Stimulated activated CD4-positive, alpha-beta T cell treated with anti-CD3 and anti-CD28 coated beads, Interleukin-1b, Interleukin-23, amount 100 ng/mL, for 1 hour (primary cell): ENCODE results near the gene SORL1.
A peak's percentile ranks its signal among the peaks of the same experiment; 100 is the strongest.

Source experiments
- DNase-seq, 2 donors: peaks; one replicate each; pipeline ENCODE4 v3.0.0-alpha.2; 2020; ENCODE audit warnings: low read depth in 2 of 2

Gene SORL1

DNA sequence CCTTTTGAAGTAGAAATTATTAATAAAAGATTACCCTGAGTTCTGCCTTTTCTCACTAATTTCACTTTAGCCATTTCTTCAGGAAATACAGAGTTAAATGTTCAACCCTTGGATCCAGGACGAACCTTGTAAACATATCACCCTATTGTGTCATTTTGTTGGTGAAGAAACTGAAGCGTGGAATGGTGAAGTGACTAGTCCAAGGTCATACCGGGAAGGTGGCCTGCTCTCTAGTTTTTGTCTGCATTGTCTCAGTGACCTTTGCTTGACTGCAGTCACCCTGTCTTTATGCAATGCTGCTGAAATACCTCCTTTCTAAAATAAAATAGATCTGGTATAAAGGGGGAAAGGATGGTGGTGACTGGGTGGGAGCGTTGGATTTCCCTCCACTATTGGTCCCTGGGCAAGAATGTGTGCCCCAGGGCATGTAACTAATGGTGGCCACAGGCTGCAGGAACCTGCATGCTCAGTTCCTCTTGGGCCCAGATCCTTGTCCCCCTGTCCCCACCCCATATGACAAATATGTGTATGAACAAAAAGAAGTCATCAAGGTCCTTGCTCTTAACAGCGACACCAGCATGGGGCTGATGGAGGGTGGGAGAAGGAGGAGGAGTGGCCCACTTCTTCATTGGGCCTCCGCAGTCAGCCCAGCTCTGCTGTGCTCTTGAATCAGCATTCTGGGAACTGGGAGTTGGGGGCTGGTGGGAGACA lies 1.6 kb downstream of the SORL1 start:
- no peak for DNase-seq

DNA sequence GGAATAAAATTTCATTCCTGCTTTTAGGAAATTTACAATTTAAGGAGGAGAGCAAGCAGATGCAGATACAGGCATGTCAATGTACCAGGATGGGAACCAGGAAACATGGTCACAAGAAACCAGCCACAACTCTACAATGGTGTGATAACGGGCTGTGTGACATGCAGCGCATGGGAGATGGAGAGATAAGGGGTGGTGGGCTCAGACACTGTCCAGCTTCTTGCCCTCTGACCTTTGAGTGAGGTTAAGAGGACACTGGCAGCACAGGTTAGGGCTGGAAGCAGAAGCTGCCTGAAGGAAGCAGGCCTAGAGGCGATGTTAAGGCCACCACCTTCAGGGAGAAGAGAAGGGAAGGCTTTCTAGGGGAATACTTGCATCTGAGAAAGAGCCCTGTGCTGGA lies 3.0 kb downstream of the SORL1 start:
- DNase-seq: no peak

DNA sequence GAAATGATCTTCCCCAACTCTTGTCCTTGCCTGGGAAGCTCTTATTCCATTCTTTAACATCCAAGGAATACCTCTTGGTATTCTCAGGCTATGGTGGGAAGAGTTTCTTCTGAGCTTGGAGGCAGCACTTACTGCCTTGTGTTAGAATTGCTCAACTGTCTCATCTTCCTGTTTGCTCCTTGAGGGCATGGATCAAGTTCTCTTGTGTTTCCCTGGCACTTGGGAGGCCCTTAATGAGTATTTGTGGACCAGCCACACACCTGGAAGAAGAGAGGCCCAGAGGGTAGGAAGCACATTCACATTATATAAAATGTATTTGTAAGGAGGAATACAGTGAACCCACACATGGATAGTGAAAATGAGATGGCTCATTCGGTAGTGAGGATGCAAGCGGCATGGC lies 4.0 kb downstream of the SORL1 start:
- no peak for DNase-seq

DNA sequence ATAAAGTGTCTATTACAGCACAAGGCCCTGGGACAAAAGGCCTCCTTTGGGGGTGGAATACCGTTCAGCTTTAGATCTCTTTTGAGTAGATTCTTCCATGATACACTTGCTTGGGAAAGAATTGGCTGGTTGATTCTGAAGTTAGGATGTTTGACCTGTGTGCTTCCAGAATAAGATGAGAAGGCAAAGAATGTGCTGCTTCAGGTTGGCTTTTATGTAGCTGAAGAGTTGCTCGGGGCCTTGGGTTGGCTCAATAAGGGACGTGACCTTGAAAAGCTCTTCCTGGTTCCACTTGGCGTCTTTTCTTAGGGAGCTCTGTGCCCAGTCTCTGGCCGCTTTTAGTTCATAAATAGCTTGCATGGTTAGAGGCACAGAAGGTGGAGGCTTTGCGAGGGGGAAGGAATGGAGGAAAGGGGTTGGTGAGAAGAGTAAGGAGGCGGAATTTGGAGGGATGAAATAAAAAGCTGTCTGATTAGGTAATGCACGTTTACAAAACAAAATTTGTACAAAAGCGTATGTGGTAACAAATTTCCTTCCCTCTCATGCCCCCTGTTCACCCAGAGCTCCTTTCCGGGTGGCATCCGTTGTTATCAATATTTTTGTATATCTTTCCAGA lies 4.8 kb downstream of the SORL1 start:
- DNase-seq: no peak

DNA sequence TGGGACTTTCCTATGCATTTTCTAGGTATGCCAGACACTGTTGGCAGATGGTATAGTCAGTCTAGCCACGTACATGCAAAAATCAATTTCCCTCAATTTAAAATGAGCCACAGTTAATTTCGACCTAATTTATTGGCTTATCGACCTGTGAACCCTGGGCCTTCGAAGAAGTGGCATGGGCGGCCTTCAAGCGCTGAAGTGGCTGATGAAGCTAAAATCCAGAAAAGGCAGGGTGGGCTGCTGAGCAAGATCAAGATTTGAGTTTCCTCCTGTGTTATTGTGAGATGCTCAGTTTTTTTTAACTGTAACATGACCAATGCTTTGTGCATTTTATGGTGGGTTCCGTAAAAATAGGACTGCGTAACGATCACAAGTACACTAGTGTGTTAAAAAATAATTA lies 6.4 kb downstream of the SORL1 start:
- DNase-seq: no peak

DNA sequence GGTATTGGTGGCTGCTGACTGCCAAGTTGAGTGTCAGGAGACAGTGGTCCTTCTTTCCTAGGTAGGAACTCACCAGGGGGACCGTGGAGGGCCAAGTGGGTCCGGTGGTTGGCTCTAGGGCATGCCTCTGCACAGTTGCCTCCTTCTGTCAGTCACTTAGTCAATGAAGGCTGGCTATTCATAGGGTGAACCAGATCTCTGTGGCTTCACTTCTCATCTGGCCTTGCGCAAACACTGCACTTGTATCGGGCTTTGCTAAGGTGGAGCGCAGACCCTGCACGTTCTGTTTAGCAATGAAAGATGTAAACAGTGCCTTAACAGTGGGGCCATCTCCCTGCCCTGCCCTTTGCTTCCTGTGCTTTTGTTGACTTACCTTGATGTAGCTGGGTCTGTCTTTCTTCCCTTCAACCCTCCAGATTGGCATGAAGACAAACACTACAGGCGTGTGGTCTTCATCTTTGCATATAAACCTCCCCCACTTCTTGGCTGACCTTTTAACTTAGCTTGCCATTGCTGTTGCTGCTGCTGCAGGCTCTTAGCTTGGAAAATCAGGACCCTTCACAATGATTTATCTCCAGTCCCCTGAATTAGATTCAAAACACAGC lies 7.4 kb downstream of the SORL1 start:
- no peak for DNase-seq

DNA sequence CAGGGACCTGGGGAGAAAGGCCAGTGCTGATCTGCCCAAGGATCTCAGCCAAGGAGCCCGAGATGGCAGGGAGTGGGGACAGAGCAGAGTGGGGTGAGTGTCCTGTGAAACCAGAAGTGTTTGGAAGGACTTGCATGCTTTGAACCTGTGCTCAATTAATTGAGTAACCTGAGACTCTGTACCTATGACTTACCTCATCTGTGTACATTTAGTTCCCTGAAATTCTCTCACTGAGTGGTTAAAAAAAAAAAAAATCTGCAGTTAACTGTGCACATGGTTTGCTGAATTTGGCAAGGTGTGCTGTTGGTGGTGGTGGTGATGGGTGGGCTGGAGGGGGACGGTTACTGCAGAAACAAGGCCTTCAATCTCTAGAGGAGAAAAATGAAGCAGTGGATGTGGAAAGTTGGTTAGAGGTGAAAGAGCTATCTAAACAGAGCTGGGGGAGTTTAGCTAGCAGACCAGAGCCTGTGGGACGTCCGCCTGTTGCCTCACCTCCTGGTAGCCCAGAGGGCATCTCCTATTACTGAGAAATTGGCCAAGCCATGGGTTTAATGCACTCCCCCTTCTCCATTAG lies 8.9 kb downstream of the SORL1 start:
- DNase-seq: no peak

DNA sequence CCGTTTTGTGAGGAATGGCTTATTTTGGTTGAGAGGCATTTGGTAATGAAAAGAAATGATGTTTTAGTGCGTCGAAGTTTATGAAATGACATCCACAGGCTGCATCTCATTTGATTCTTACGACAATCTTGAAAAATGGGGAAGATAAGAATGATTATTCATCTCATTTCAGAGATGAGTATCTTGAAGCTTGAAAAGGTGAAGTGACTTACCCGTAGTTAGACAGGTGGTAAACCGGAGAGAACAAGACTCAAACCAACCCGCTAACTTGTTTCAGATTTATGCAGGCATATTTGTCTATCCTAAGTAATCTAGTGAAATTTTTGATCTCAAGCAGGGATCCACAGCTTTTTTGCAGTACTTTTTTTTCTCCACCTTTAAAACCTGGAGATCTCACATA lies 9.7 kb downstream of the SORL1 start:
- DNase-seq: no peak

DNA sequence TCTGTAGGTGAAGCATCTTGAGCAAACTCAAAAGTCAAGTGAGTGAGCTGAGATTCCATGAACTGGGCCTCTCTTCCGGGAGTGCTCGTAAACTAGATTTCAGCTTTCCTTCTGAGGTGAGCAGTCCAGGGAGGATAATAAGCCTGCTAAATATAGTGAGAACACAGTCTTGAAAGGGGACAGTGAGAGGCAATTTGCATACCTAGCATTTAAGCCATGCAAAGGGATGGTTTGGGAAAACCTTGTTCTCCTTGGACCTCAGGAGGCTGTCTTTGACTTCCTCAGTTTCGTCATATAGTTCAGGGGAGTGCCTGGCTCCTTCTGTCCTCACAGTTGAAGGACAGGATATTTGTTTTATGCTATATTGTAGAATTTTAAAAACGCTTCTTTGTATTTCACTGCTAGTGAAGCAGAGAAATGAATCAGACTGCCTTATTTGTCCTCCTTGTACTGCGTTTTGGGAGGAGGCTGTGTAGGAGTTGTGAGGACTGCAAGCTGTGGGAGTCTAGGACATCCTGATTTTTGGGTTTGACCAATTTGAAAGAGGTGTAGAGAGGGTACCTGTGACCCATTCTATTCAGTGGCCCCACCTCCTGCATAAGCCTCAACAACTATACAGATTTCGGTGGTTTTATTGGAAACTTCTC lies 11.7 kb downstream of the SORL1 start:
- DNase-seq: no peak

DNA sequence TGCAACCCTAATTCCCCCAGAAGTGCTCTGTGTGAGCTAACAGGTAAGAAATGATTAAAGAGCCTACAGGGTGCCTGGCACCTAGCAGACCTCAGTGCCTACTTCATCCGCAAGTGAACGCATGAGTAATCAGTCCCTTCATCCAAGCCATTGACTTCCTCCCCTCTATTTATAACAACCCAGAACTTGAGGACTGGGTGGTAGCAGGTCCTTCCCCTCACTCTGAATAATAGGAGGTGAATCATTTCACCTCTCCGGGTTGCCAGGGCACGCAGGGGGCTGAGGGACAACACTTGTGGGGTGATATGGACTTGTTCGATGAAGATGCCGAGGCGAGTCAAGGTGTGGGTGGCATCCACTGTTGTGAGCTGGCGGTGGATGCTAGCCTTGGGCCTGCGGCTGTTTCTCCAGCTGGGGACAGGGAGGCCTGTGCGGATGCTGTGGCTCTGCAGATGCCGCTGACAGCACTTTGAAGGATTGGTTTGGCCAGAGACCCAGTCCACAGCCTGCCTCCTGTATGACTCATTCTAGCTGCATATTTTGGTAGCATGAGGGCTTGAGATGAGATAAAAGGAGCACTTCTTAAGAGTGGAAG lies 12.3 kb downstream of the SORL1 start:
- DNase-seq: no peak

DNA sequence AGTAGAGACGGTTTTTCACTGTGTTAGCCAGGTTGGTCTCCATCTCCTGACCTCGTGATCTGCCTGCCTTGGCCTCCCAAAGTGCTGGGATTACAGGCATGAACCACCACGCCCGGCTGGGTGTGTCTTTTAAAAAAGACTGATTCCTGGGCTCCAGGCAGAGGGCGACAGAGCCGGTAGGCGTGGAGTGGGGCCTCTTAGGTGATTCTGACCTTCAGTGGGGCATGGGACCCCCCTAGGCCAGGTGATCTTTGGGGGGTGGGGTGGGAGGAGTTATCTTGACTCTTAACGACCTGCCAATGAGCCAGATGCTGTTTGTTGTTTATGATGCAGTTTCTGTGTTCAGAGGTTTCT lies 13.6 kb downstream of the SORL1 start:
- DNase-seq: no peak

DNA sequence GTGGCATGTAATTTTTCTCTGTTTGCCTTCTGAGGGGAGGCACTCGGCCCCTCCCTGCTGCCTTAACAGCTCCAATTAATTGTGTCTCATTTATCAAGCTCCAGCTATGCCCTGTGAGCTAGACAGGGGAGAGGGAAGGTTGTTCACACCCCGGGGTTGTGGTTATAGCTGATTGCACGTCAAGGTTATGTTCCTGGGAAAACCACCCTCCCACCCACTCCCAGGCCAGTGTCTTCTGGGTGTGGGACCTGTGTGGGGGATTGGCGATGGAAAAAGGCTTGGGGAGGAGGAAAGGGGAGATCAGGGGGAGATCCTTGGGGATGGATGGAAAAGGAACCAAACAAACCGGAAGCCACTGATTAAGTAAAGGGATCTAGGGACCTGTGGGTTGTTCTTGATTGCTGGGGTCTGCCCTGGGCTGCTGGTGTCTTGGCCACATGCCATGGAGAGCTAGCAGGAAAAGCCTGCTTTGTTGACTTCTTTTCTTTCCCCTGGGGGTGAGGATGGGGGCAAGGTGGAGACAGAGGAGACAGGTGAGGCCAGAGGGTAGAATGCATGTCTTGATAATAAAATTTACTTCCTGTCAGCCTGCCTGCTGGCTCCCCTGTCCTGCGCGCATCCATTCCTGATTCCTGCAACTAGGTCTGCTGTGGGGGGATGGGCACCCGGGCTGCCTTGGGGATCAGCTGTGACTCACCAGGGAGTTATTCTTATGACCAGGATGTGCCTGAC lies 14.1 kb downstream of the SORL1 start:
- no peak for DNase-seq

DNA sequence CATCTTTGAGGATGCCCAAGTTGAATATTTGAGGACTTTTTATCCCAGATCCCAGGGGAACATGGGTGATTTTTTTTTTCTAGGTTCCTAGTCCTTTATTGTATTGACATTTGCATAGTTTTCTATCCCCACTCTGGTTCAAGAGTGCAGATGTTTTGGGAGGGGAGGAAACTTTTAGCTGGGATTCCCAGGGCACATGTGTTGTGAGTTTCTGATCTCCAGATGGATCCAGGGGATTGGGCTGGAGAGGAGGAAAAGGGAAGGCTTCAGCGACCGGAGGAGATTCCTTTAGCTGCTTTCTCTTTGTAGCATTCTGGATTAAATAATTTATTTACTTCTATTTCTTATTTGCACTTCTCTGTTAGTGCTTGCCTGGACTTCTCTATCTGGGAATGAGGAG lies 15.4 kb downstream of the SORL1 start:
- no peak for DNase-seq

DNA sequence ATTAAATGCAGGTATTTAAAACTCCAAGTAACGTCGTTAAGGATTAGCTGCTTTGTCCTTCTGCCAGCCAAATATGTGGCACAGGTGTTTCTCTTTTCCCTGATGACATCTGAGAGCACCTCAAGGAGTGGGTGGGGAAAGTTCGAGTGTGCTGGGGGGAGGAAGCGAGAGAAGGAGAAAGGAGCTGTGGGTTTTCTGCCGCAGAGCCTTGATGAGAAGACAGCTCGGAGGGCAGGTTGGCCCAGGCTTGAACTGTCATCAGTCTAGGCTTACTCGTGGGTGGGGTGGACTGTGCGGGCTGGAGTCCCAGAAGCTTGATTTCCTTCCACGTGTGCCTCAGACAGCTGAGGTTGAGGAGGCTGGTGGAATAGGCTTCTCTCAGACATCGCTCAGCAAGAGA lies 15.9 kb downstream of the SORL1 start:
- peak in 1 of 2 donors; percentile 51 for DNase-seq

DNA sequence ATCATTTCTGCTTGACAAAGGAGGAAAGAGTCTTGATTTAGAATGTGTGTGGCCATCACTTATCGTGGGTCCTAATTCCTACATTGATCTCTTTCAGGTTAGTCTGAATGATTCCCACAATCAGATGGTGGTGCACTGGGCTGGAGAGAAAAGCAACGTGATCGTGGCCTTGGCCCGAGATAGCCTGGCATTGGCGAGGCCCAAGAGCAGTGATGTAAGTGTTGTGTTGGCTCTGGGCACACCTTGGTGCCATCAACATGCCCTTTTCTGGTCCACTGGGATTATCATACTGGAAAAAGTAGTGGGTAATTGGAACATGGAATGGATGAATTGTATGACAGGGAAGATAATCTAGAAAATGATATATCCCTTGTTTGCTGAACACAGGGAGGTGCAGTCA lies 17.8 kb downstream of the SORL1 start:
- DNase-seq: no peak

DNA sequence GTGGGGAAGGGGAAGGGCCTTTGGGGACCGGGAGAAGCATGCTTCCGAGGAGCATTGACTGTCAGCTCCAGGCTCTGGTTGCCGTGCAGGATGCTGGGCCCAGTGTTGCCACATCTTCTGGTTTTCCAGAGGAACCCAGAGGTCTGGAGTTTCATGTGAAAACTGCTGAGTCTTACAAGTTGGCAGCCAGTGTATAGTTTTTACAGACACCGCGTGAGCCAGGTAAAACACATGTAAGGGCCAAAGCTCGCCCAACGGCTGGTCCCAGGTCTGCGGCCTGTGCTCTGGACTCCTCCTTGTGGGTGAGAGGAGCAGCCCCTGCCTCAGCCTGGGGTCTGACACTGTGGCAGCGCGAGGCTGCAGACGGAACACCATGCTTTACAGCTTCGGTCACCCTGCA lies 19.1 kb downstream of the SORL1 start:
- DNase-seq: no peak

DNA sequence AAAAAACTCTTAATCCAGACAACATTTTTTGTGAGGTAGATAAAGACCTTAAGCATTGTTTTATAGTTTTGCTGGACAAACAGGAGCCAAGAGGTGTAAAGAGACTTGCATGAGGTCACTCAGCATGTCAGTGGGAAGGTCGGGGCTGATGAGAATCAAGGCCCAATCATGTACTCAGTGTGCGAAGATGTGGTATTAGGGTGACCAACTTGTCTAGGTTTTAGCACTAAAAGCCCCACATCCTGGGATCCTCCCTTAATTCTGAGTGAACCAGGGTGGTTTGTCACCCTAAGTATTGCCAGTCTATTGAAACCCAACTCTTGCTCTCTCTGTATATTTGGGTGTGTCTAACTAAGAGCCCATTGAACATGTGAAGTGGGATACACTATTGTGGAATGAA lies 20.2 kb downstream of the SORL1 start:
- DNase-seq: no peak

DNA sequence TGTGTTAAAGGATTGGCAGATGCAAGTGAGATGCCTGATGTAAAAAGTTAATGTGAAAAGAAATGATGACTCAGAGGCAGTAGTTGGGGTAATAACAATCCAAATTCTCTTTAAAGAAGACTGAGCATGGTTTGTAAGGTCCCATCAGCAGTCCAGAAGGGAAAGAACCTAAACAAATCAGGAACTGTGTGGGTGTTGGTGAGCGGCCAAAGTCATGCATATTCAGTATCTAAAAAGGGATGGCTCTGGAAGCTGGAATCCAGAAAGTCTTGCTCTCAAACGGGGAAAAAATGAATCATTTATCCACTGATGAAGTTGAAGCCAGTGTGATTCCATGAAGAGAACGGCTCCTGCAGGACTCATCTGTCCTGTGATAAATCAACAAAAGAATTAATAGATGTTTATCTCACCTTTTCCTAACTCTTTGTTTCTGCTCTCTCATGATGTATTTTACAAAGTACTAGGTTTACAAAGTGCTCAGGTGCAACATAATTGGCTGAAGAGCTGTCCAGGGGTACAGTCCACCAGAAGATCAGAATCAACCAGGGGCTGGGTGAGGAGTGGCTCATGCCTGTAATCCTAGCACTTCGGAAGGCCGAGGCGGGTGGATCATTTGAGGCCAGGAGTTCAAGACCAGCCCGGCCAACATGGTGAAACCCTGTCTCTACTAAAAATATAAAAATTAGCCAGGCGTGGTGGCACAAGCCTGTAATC lies 21.1 kb downstream of the SORL1 start:
- no peak for DNase-seq

DNA sequence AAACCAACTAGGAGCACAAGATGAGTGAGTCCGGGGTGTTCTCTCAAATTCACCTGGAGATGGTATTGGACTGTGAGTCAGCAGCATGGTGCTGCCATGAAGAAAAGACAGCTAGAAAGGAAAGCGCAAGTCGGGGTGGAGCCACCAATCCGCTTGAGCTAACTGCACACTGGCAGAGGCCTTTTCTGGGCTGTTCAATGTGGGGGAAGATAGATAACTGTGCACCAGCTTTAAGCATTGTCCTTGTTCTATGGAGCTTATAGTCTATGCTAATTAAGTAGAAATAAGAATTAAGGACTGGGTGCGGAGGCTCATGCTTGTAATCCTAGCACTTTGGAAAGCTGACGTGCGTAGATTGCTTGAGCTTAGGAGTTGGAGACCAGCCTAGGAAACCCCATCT lies 22.6 kb downstream of the SORL1 start:
- DNase-seq: no peak

DNA sequence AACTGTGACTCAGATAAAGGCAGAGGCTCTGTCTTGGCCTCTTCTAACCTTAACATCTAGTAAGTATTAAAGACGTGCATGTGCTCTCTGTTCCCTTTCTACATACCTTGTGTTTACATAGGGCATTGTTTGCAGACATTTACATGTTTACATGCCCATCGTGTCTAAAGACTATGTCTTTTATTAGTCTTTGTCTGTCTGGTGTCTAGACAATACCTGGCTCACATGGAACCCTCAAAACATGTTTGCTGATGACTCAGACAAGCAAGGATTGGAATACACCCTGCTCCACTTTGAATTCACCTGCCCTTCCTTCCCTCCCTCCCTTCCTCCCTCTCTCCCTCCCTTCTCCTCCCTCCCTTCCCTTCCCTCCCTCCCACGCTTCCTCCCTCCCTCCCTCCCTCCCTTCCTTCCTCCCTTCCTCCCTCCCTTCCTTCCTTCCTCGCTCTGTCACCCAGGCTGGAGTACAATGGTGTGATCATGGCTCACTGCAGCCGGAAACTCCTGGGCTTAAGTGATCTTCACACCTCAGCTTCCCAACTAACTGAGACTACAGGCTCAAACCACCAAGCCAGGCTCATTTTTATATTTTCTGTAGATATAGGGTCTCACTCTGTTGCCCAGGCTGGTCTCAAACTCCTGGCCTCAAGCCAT lies 24.4 kb downstream of the SORL1 start:
- no peak for DNase-seq
